BE2C (cell line): Measurements from ENCODE around the gene SBF2.

ENCODE experiments used
- DNase-seq: peaks from one replicate; pipeline ENCODE4 v3.0.0-alpha.2; 2020
- H3K27me3 ChIP-seq: fragments of 250-450 bp; sonication (Bioruptor Pico); 2 replicates; pipeline ENCODE4 v1.5.1; 2020; ENCODE audit warnings: mild to moderate bottlenecking
- H3K36me3 ChIP-seq: fragments of 250-450 bp; sonication (Bioruptor Pico); 2 replicates; pipeline ENCODE4 v1.5.1; 2020; ENCODE audit warnings: mild to moderate bottlenecking
- H3K4me1 ChIP-seq: fragments of 250-450 bp; sonication (Bioruptor Pico); 2 replicates; pipeline ENCODE4 v1.5.1; 2020
- H3K4me3 ChIP-seq: 2 replicates; pipeline ENCODE4 v1.5.1; 2011; ENCODE audit warnings: low read depth, low read length
- H3K9me3 ChIP-seq: fragments of 250-450 bp; sonication (Bioruptor Pico); 2 replicates; pipeline ENCODE4 v1.5.1; 2020
- CTCF ChIP-seq: IDR thresholded peaks from 2 replicates; pipeline ENCODE4 v1.5.1; 2012; ENCODE audit warnings: mild to moderate bottlenecking, low read depth, low read length

SBF2 gene

GRCh38 chr11:9876331-9876730 lies 417.7 kb downstream of the SBF2 start:
- Histone ChIP-seq H3K36me3 (no peaks in the 10 kb centered on the region), H3K4me1 (no peaks in the 10 kb centered on the region), H3K9me3 (no peaks in the 10 kb centered on the region), H3K4me3 (no peak overlapping the region), H3K27me3 (no peaks in the 10 kb centered on the region)
- DNase-seq = no peak
- TF ChIP-seq CTCF = no peak

- no peak overlapping the region for H3K4me3 ChIP-seq
- TF ChIP-seq CTCF = no peak
- H3K9me3 ChIP-seq = no peaks in the 10 kb centered on the region
- no peaks in the 10 kb centered on the region for H3K36me3 ChIP-seq
- no peaks in the 10 kb centered on the region for H3K4me1 ChIP-seq
- no peak for DNase-seq
- H3K27me3 ChIP-seq = no peaks in the 10 kb centered on the region
These were observed 418.2 kb downstream of the SBF2 start for GRCh38 chr11:9875862-9876261.

- Histone ChIP-seq H3K27me3 (no peaks in the 10 kb centered on the region), H3K4me1 (no peaks in the 10 kb centered on the region), H3K9me3 (no peaks in the 10 kb centered on the region), H3K36me3 (no peaks in the 10 kb centered on the region), H3K4me3 (no peak overlapping the region)
- DNase-seq = no peak
- no peak for TF ChIP-seq CTCF
These were observed 418.6 kb downstream of the SBF2 start for GRCh38 chr11:9875399-9875798.

GRCh38 chr11:9874466-9874865 lies 419.6 kb downstream of the SBF2 start:
- Histone ChIP-seq H3K9me3 (no peaks in the 10 kb centered on the region), H3K27me3 (no peaks in the 10 kb centered on the region), H3K36me3 (no peaks in the 10 kb centered on the region), H3K4me1 (no peaks in the 10 kb centered on the region), H3K4me3 (no peak overlapping the region)
- no peak for DNase-seq
- TF ChIP-seq CTCF = no peak

GRCh38 chr11:9868641-9869040 lies 425.4 kb downstream of the SBF2 start:
- H3K9me3 ChIP-seq = no peaks in the 10 kb centered on the region
- no peak for TF ChIP-seq CTCF
- H3K27me3 ChIP-seq = no peaks in the 10 kb centered on the region
- no peak overlapping the region for H3K4me3 ChIP-seq
- no peaks in the 10 kb centered on the region for H3K4me1 ChIP-seq
- DNase-seq = no peak
- no peaks in the 10 kb centered on the region for H3K36me3 ChIP-seq

GRCh38 chr11:9862981-9863380 lies 431.0 kb downstream of the SBF2 start:
- Histone ChIP-seq H3K4me1 (no peaks in the 10 kb centered on the region), H3K27me3 (no peaks in the 10 kb centered on the region), H3K4me3 (no peak overlapping the region), H3K9me3 (no peaks in the 10 kb centered on the region), H3K36me3 (no peaks in the 10 kb centered on the region)
- no peak for TF ChIP-seq CTCF
- DNase-seq = no peak
